K562 (cell line): ENCODE data around the gene SERPIND1. TPM values are rescaled to one million over a fixed set of nuclear protein-coding genes. Genes with fewer than 3 reads are reported as not detected.

Source experiments
- ETS2 ChIP-seq: IDR thresholded peaks from 2 replicates; pipeline ENCODE4 v1.6.1; 2016; ENCODE audit warnings: borderline replicate concordance, missing genetic modification characterization, mild to moderate bottlenecking, moderate library complexity, missing compliant biosample characterization; ENCODE audit not compliant: poor library complexity, severe bottlenecking
- FIP1L1 ChIP-seq: fragments of 200-400 bp; formaldehyde crosslinking; IDR thresholded peaks from 2 replicates; pipeline ENCODE4 v1.6.1; 2018; ENCODE audit warnings: mild to moderate bottlenecking, low read depth, low read length; ENCODE audit not compliant: poor library complexity, severe bottlenecking
- KLF10 ChIP-seq: fragments of 250-450 bp; sonication (Bioruptor Pico); IDR thresholded peaks from 2 replicates; pipeline ENCODE4 v1.6.1; 2021; ENCODE audit warnings: matching md5 sums
- RAD51 ChIP-seq: fragments of 450-650 bp; IDR thresholded peaks from 2 replicates; pipeline ENCODE4 v1.7.1; 2016; ENCODE audit warnings: low read depth, mild to moderate bottlenecking, borderline replicate concordance
- TOE1 ChIP-seq, 2 experiments: fragments of 450-650 bp in 1 of 2; sonication (generic) in 1 of 2; formaldehyde crosslinking in 1 of 2; IDR thresholded peaks; 2 replicates each; pipeline versions ENCODE4 v1.7.1 to v1.8.0; 2016 to 2022; ENCODE audit warnings: borderline replicate concordance in 2 of 2, mild to moderate bottlenecking in 2 of 2, antibody characterized with exemption in 1 of 2, inconsistent platforms in 1 of 2, low read depth in 1 of 2, missing genetic modification reagents in 1 of 2, moderate library complexity in 1 of 2
- ZNF143 ChIP-seq: sonication (generic); formaldehyde crosslinking; IDR thresholded peaks from 2 replicates; pipeline ENCODE4 v1.9.0; 2022; ENCODE audit warnings: mild to moderate bottlenecking, missing genetic modification reagents
- ZNF384 ChIP-seq: IDR thresholded peaks from 2 replicates; pipeline ENCODE4 v1.6.1; 2012; ENCODE audit warnings: low read depth, low read length, improper control_type of control experiment
- ZNF57 ChIP-seq: fragments of 450-650 bp; formaldehyde crosslinking; IDR thresholded peaks from 2 replicates; pipeline ENCODE4 v1.4.0; 2020; ENCODE audit warnings: mild to moderate bottlenecking, moderate library complexity
- ZNF707 ChIP-seq: fragments of 250-450 bp; sonication (Bioruptor Pico); conservative IDR thresholded peaks from 2 replicates; pipeline ENCODE4 v1.8.0; 2022; ENCODE audit warnings: inconsistent platforms, mild to moderate bottlenecking, moderate library complexity
- polyA plus RNA-seq, 8 experiments: library from polyadenylated mRNA; depleted of rRNA in 4 of 8; stranded (reverse) in 5 of 8; unstranded in 3 of 8; fragments of >200 nt; fragmentation: Nextera tagmentation in 2 of 8; fragmentation: Illumina TruSeq in 1 of 8; extraction: Ambion mirVana in 2 of 8; extraction: Trizol in 1 of 8; gene quantifications; 2 replicates each; pipeline versions ENCODE4 v1.2.1 to v1.2.3, GENCODE V29; 2011 to 2014; ENCODE audit warnings: inconsistent platforms in 1 of 8, missing spikeins in 1 of 8
- total RNA-seq, 7 experiments: library from RNA; depleted of rRNA in 6 of 7; stranded (reverse); fragments of >200 nt in 6 of 7; fragmentation: Illumina TruSeq in 2 of 7; extraction: Trizol in 2 of 7; gene quantifications; 2 replicates each; pipeline versions ENCODE4 v1.2.1 to v1.2.3, GENCODE V29; 2011 to 2021; ENCODE audit warnings: low replicate concordance in 1 of 7
- TF ChIP-seq, protein P1 (sequence below), 2 experiments: fragments of 450-650 bp; formaldehyde crosslinking in 1 of 2; IDR thresholded peaks; 2 replicates each; pipeline versions ENCODE4 v1.4.0 to v1.6.1; 2014 to 2020; ENCODE audit warnings: mild to moderate bottlenecking in 2 of 2, borderline replicate concordance in 1 of 2, low read depth in 1 of 2
- TF ChIP-seq, protein P2 (sequence below): IDR thresholded peaks from 2 replicates; pipeline ENCODE4 v1.6.1; 2012; ENCODE audit warnings: low read depth, low read length, improper control_type of control experiment, borderline replicate concordance
- TF ChIP-seq, protein P3 (sequence below): fragments of 250-450 bp; sonication (Bioruptor Pico); IDR thresholded peaks from 2 replicates; pipeline ENCODE4 v1.8.0; 2022; ENCODE audit warnings: moderate library complexity, mild to moderate bottlenecking, inconsistent platforms

Gene SERPIND1
- total and polyA plus RNA-seq, 9 of the 15 experiments (the other 6 are each of a cell fraction or from before 2014, with no cell fraction given): 0.04 to 0.11 (median 0.09) TPM; not detected in 6

DNA sequence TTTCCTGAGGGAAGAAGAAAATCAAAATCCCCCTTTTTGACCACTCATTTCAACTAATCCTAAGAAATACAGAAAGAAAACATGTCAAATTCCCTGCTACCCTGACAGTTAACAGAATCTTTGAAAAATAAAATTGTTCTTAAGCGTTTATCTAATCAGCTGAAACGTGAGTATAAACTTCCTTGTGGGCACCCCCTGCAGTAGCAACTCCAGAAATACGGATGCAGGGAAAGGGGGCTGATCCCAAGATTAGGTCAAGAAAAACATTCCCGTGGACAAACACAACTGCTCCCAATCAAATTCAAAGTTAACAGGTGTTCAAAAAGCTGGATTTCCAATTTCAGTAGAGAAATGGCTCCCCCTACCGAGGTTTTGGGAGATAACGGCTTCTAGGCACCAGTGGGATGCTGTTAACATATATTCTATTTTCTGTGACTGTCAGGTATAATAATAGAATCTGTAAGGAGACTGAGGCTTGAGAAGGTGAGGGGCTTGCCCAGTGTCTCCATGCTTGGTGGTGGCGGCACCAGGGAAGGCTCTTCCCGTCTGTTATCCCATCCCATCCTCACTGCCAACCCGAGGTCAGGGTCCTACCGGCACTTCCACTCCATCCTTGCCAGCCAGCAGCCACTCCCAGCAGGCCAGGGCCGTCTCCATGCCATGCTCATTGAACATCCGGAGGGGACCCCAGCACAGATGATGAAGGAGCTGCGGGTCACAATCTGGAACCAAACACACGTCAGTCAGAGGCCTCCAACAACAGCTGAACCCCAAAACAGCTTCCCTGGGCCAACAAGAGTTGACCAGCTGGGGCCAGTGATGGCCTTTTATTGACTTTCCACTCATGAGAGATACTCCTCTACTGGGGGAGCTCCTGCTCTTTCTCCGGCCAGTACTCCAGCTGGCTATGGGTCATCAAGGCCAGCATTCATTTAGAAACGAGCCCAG lies 32.0 kb upstream of the SERPIND1 start (continued):
- TF ChIP-seq, protein P1, sequence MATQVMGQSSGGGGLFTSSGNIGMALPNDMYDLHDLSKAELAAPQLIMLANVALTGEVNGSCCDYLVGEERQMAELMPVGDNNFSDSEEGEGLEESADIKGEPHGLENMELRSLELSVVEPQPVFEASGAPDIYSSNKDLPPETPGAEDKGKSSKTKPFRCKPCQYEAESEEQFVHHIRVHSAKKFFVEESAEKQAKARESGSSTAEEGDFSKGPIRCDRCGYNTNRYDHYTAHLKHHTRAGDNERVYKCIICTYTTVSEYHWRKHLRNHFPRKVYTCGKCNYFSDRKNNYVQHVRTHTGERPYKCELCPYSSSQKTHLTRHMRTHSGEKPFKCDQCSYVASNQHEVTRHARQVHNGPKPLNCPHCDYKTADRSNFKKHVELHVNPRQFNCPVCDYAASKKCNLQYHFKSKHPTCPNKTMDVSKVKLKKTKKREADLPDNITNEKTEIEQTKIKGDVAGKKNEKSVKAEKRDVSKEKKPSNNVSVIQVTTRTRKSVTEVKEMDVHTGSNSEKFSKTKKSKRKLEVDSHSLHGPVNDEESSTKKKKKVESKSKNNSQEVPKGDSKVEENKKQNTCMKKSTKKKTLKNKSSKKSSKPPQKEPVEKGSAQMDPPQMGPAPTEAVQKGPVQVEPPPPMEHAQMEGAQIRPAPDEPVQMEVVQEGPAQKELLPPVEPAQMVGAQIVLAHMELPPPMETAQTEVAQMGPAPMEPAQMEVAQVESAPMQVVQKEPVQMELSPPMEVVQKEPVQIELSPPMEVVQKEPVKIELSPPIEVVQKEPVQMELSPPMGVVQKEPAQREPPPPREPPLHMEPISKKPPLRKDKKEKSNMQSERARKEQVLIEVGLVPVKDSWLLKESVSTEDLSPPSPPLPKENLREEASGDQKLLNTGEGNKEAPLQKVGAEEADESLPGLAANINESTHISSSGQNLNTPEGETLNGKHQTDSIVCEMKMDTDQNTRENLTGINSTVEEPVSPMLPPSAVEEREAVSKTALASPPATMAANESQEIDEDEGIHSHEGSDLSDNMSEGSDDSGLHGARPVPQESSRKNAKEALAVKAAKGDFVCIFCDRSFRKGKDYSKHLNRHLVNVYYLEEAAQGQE (IDR thresholded peaks at IDR 0.05; ENCODE audit: borderline replicate concordance): peak; percentile 64; the same call in 1 of the 2 replicates
- TF ChIP-seq, protein P1 (CRISPR knock-in tag; IDR thresholded peaks at IDR 0.05; ENCODE audit: low read depth): no peak
- TF ChIP-seq, protein P2, sequence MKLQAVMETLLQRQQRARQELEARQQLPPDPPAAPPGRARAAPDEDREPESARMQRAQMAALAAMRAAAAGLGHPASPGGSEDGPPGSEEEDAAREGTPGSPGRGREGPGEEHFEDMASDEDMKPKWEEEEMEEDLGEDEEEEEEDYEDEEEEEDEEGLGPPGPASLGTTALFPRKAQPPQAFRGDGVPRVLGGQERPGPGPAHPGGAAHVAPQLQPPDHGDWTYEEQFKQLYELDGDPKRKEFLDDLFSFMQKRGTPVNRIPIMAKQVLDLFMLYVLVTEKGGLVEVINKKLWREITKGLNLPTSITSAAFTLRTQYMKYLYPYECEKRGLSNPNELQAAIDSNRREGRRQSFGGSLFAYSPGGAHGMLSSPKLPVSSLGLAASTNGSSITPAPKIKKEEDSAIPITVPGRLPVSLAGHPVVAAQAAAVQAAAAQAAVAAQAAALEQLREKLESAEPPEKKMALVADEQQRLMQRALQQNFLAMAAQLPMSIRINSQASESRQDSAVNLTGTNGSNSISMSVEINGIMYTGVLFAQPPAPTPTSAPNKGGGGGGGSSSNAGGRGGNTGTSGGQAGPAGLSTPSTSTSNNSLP: no peak; the same call in 1 of the 2 replicates
- TF ChIP-seq FIP1L1 (no peak), TOE1 (IDR thresholded peaks at IDR 0.05; ENCODE audit: borderline replicate concordance) (no peak), TOE1 (CRISPR knock-in tag; IDR thresholded peaks at IDR 0.05; ENCODE audit: borderline replicate concordance, low read depth) (no peak), ZNF384 (no peak), RAD51 (0 out of 2 replicates have a peak, but pooled peaks have one; percentile 28), ZNF143 (CRISPR knock-in tag) (peak; percentile 55; the same call in 1 of the 2 replicates), ETS2 (tag) (no peak), KLF10 (CRISPR knock-in tag) (no peak), ZNF707 (CRISPR knock-in tag) (no peak), ZNF57 (no peak)
- TF ChIP-seq, protein P3, sequence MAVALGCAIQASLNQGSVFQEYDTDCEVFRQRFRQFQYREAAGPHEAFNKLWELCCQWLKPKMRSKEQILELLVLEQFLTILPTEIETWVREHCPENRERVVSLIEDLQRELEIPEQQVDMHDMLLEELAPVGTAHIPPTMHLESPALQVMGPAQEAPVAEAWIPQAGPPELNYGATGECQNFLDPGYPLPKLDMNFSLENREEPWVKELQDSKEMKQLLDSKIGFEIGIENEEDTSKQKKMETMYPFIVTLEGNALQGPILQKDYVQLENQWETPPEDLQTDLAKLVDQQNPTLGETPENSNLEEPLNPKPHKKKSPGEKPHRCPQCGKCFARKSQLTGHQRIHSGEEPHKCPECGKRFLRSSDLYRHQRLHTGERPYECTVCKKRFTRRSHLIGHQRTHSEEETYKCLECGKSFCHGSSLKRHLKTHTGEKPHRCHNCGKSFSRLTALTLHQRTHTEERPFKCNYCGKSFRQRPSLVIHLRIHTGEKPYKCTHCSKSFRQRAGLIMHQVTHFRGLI (CRISPR knock-in tag): no peak
